Measurements from ENCODE around the gene LDB2.

LDB2 gene

GRCh38 chr4:16834814-16835213 lies 63.6 kb downstream of the LDB2 start:
- H3K4me3 ChIP-seq (ENCODE audit: low read depth, low read length) = no peak overlapping the region
- TF ChIP-seq, protein P1, sequence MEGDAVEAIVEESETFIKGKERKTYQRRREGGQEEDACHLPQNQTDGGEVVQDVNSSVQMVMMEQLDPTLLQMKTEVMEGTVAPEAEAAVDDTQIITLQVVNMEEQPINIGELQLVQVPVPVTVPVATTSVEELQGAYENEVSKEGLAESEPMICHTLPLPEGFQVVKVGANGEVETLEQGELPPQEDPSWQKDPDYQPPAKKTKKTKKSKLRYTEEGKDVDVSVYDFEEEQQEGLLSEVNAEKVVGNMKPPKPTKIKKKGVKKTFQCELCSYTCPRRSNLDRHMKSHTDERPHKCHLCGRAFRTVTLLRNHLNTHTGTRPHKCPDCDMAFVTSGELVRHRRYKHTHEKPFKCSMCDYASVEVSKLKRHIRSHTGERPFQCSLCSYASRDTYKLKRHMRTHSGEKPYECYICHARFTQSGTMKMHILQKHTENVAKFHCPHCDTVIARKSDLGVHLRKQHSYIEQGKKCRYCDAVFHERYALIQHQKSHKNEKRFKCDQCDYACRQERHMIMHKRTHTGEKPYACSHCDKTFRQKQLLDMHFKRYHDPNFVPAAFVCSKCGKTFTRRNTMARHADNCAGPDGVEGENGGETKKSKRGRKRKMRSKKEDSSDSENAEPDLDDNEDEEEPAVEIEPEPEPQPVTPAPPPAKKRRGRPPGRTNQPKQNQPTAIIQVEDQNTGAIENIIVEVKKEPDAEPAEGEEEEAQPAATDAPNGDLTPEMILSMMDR (IDR thresholded peaks at IDR 0.05; ENCODE audit: insufficient read depth, low read depth, low read length, missing control alignments) = no peak
- no peak for DNase-seq (ENCODE audit: low read depth)

DNA sequence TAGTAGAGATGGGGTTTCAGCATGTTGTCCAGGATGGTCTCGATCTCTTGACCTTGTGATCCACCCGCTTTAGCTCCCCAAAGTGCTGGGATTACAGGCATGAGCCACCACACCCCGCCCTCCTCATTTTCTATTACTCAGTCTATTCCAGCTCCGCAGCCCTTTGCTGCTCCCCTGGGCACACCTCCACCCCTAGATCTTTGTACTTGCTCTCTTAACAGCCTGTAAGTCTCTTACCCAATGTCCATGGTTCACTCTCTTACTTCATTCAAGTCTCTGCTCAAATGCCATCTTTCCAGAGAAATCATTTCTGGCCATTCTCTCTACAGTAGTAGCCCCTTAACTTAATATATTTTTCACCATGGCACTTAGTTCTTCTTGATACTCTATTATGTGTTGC lies 64.7 kb downstream of the LDB2 start:
- H3K4me3 ChIP-seq (ENCODE audit: low read depth, low read length) = no peak overlapping the region
- TF ChIP-seq, protein P1 (IDR thresholded peaks at IDR 0.05; ENCODE audit: insufficient read depth, low read depth, low read length, missing control alignments) = no peak
- no peak for DNase-seq (ENCODE audit: low read depth)

- DNase-seq (ENCODE audit: low read depth) = no peak
- TF ChIP-seq, protein P1 (IDR thresholded peaks at IDR 0.05; ENCODE audit: insufficient read depth, low read depth, low read length, missing control alignments) = no peak
Observed at GRCh38 chr4:16830081-16830480, 68.4 kb downstream of the LDB2 start.

GRCh38 chr4:16827794-16828724 lies 70.4 kb downstream of the LDB2 start:
- TF ChIP-seq, protein P1 (IDR thresholded peaks at IDR 0.05; ENCODE audit: insufficient read depth, low read depth, low read length, missing control alignments) = no peak
- no peak overlapping the region for H3K4me3 ChIP-seq (ENCODE audit: low read depth, low read length)
- no peak for DNase-seq (ENCODE audit: low read depth)

More at GRCh38 chr4:16830081-16830480, 68.4 kb downstream of the LDB2 start:
- no peak overlapping the region for H3K4me3 ChIP-seq (ENCODE audit: low read depth, low read length)

- DNase-seq (ENCODE audit: low read depth) = no peak
- TF ChIP-seq, protein P1 (IDR thresholded peaks at IDR 0.05; ENCODE audit: insufficient read depth, low read depth, low read length, missing control alignments) = no peak
- no peak overlapping the region for H3K4me3 ChIP-seq (ENCODE audit: low read depth, low read length)
Observed at GRCh38 chr4:16827045-16827444, 71.4 kb downstream of the LDB2 start.

DNA sequence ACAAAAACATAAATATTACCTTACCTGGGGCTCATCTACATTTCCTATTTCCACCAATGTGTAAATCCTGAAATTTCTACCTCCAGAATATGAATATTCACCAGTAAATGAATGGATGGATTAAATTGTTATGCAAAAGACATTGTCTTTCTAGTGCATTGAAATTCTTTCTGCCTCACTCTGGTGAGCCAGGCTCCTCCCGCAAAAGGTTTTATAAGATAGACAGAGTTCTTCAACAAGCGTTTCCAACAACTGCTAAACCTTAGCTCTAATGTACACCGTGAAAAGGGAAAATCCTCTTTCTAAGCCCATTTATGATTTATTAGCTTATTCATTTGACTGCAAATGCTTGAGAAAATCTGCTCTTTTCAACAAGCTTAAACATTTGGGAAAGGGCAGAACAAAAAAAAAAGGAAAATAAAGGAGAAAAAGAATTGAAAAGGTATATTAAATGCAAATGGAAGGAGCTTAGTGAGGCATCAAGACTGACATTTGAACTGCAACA lies 72.0 kb downstream of the LDB2 start:
- TF ChIP-seq, protein P1 (IDR thresholded peaks at IDR 0.05; ENCODE audit: insufficient read depth, low read depth, low read length, missing control alignments) = no peak
- H3K4me3 ChIP-seq (ENCODE audit: low read depth, low read length) = no peak overlapping the region
- no peak for DNase-seq (ENCODE audit: low read depth)

Measured in GM12865 (cell line).